ENCODE results near the gene SH2D2A. TPM values are rescaled to one million over a fixed set of nuclear protein-coding genes. Genes with fewer than 3 reads are reported as not detected.

The SH2D2A gene
- total RNA-seq = 100 to 1,000 TPM; 233 to 237 TPM

GRCh38 chr1:156816561-156817328, at the start of gene SH2D2A:
TSS of gene SH2D2A (minus strand) at chr1:156816848. CDS start at chr1:156816708, 140 bp downstream.
- POLR2A ChIA-PET = interaction anchor here (0.6 to 1.9 kb wide), 5 partner anchors 9 to 127 kb away, joined by 3 to 6 read pairs (median 6); no protein-coding TSS in a partner anchor

DNA sequence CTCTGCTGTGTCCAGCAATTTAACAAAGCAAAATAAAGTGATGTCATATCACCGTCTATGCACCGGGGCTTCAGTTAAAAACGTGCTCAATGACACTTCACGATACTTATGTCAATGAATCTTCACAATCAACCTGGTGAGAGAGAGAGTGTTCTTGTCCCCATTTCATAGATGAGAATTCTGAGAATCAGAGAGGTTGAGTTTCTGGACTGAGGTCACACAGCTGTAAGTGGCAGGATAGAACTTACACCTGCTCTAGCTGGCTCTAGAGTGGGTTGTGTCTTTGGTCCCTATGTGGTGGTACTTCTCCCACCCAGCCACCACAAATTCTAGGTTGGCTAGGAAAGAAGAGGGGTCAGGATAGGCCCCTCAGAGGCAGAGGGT, 49.2 kb upstream of the SH2D2A start:
- POLR2A ChIA-PET = no interaction called here

More at GRCh38 chr1:156816561-156817328, at the start of gene SH2D2A:
- CTCF ChIA-PET = interaction anchor here (1.2 to 6.6 kb wide), 4 partner anchors 18 to 91 kb away, joined by 4 to 28 read pairs (median 8); partner anchors contain the start of gene NTRK1

DNA sequence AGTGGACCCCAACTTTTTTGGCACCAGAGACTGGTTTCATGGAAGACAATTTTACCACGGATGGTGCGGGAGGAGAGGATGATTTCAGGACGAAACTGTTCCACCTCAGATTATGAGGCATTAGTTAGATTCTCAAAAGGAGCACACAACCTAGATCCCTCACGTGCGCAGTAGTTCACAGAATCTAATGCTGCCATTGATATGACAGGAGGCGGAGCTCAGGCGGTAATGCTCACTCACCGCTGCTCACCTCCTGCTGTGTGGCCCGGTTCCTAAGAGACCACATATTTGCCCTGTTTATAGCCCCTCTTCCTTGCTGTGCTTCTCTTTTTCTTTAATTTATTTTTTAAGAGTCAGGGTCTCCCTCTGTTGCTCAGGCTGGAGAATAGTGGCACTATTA, 48.6 kb upstream of the SH2D2A start:
- POLR2A ChIA-PET = no interaction called here
- CTCF ChIA-PET = interaction anchor here (0.7 to 1.5 kb wide), 4 partner anchors 15 to 182 kb away, joined by 3 to 6 read pairs (median 4); no protein-coding TSS in a partner anchor

More for the DNA sequence above, 49.2 kb upstream of the SH2D2A start:
- CTCF ChIA-PET = interaction anchor here (1.5 kb wide), 1 partner anchor 27 kb away, joined by 6 read pairs; no protein-coding TSS in a partner anchor

DNA sequence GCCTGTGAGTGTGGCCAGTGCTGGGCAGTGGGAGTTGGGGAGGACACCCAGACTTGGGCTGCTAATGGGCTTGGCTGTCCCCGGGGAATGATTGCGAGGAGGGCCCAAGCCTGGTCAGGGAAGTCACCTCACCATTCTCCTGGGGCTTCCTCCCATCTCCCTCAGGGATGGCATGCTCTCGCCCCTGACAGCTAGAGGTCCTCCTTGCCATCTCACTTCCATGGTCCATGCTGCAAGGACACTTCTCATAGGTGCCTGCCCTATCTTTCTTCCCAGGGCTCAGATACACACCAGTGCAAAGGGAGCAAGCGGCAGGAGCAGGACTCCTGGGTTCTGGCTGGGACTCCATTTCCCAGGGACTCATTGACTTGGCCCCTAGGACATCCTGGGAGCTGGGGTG, 48.1 kb upstream of the SH2D2A start:
- CTCF ChIA-PET = interaction anchor here (0.7 to 1.5 kb wide), 5 partner anchors 15 to 181 kb away, joined by 3 to 6 read pairs (median 3); no protein-coding TSS in a partner anchor
- POLR2A ChIA-PET = no interaction called here

DNA sequence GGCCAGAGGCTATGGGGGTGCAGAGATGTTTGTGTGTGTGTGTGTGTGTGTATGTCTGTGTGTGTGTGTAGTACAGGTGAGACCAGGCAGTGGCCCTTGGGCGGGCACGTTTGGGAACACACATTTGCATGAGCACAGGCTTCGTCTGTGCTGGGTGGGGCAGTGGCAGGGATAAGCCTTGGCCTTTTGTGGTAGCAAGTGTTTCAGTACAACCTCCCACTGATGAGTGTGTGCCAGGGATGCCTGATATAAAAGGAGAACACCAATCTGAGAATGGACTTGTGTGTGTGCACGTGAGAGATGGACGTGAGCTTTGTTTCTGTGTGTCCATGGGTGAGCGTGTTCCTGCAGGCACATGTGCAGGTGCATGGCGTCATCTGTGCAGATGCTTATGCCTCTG, 47.0 kb upstream of the SH2D2A start:
- ChIA-PET POLR2A (interaction anchor here (0.6 kb wide), 1 partner anchor 63 kb away, joined by 6 read pairs; no protein-coding TSS in a partner anchor), CTCF (interaction anchor here (1.0 kb wide), 2 partner anchors 26 to 50 kb away, joined by 3 to 4 read pairs; no protein-coding TSS in a partner anchor)

GRCh38 chr1:156862997-156863599, 46.5 kb upstream of the SH2D2A start:
- POLR2A ChIA-PET = interaction anchor here (0.6 kb wide), 1 partner anchor 62 kb away, joined by 6 read pairs; no protein-coding TSS in a partner anchor

GRCh38 chr1:156862584-156862983, 45.9 kb upstream of the SH2D2A start:
- ChIA-PET CTCF (interaction anchor here (1.0 to 4.8 kb wide), 3 partner anchors 25 to 136 kb away, joined by 4 to 79 read pairs (median 40); partner anchors contain the start of genes ISG20L2 and METTL25B), POLR2A (no interaction called here)

More at GRCh38 chr1:156862997-156863599, 46.5 kb upstream of the SH2D2A start:
- CTCF ChIA-PET = interaction anchor here (1.0 to 4.8 kb wide), 3 partner anchors 26 to 136 kb away, joined by 4 to 79 read pairs (median 40); partner anchors contain the start of genes ISG20L2 and METTL25B

DNA sequence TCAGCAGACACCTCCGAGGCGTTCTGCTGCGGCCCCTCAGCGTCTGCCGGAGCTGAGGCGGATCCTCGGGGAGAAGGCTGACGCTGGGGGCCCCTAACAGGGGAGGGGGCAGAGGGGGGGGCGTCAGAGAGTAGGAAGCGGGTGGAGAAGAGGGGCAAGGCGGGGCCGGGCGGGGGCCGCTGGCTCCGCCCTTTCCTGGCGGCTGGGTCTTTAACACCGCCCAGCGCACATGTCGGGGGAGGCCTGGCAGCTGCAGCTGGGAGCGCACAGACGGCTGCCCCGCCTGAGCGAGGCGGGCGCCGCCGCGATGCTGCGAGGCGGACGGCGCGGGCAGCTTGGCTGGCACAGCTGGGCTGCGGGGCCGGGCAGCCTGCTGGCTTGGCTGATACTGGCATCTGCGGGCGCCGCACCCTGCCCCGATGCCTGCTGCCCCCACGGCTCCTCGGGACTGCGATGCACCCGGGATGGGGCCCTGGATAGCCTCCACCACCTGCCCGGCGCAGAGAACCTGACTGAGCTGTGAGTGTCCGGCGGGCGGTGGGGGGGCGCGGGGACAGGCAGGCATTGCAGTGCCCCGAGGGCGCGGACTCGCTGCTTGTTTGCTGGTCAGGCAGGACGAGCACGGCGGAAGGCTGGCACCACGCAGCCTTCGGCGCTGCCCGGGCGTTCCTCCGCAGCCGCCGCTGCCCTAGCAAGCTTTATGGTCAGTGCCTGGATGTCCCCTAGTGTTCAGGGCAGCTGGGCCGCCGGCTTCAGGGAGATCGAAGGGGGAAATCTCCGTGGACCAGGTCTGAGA, 44.2 kb upstream of the SH2D2A start, which contains the start of gene NTRK1:
Gene NTRK1 (plus strand): TSS at position 238 of the 796 bp plus-strand sequence. CDS start 70 bp downstream, at position 308.
- POLR2A ChIA-PET = interaction anchor here (1.2 to 2.1 kb wide), 5 partner anchors 12 to 59 kb away, joined by 4 to 9 read pairs (median 6); partner anchors contain the start of gene SH2D2A
- CTCF ChIA-PET = interaction anchor here (0.5 to 5.0 kb wide), 35 partner anchors 8 to 237 kb away, joined by 3 to 96 read pairs (median 5); partner anchors contain the start of genes ISG20L2, METTL25B, PEAR1 and SH2D2A

- ChIA-PET CTCF (interaction anchor here (0.7 to 5.0 kb wide), 39 partner anchors 9 to 236 kb away, joined by 3 to 96 read pairs (median 5); partner anchors contain the start of genes ISG20L2, METTL25B, PEAR1 and SH2D2A), POLR2A (interaction anchor here (1.0 to 2.1 kb wide), 7 partner anchors 12 to 88 kb away, joined by 3 to 9 read pairs (median 5); partner anchors contain the start of gene SH2D2A)
Observed at GRCh38 chr1:156860113-156860627, 43.5 kb upstream of the SH2D2A start.

- ChIA-PET POLR2A (interaction anchor here (1.0 to 2.1 kb wide), 7 partner anchors 11 to 87 kb away, joined by 3 to 9 read pairs (median 5); partner anchors contain the start of gene SH2D2A), CTCF (interaction anchor here (0.7 to 5.0 kb wide), 35 partner anchors 9 to 236 kb away, joined by 3 to 96 read pairs (median 5); partner anchors contain the start of genes ISG20L2, METTL25B, MRPL24 and PEAR1)
Observed at GRCh38 chr1:156859523-156860112, 43.0 kb upstream of the SH2D2A start.

DNA sequence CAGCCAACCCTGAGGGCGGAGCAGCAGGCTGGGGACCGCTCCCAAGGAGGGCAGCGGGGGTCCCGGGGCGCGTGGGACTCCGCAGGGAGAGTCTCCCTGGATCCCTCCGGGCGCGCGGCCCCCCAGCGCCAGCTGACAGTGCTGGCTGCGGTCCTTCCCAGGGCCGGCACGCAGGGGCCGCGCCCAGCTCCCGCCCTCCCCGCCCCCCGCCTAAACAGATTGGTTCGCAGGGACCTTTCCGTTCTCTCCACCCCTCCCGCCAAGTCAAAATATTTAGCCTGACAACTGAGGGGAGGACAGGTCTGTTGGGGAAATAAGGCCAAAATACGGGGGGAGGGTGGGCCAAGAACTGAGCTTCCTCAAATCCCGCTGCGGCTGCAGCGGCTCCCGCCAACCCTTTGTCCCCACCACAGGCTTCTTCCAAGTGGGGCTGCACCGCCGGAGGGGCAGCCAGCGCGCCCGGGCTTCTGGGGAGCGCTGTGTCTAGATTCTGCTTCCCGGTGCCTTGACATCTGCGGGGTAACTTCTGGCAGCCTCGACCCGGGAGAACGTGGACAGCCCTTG, 42.4 kb upstream of the SH2D2A start, which contains the start of gene INSRR:
Gene INSRR (minus strand): TSS at position 159 of the 564 bp plus-strand sequence. CDS start 496 bp downstream, outside the sequence.
- ChIA-PET POLR2A (interaction anchor here (1.0 to 2.1 kb wide), 4 partner anchors 43 to 86 kb away, joined by 3 to 9 read pairs (median 5); partner anchors contain the start of gene SH2D2A), CTCF (interaction anchor here (0.8 to 5.0 kb wide), 21 partner anchors 10 to 235 kb away, joined by 3 to 96 read pairs (median 7); partner anchors contain the start of genes ISG20L2, METTL25B, MRPL24 and PEAR1)

GRCh38 chr1:156858555-156858956, 41.9 kb upstream of the SH2D2A start:
- ChIA-PET POLR2A (interaction anchor here (2.1 kb wide), 1 partner anchor 56 kb away, joined by 9 read pairs; no protein-coding TSS in a partner anchor), CTCF (interaction anchor here (0.6 to 5.0 kb wide), 6 partner anchors 10 to 169 kb away, joined by 3 to 96 read pairs (median 32); partner anchors contain the start of genes ISG20L2 and METTL25B)

- POLR2A ChIA-PET = no interaction called here
Observed at GRCh38 chr1:156857532-156857931, 40.9 kb upstream of the SH2D2A start.

DNA sequence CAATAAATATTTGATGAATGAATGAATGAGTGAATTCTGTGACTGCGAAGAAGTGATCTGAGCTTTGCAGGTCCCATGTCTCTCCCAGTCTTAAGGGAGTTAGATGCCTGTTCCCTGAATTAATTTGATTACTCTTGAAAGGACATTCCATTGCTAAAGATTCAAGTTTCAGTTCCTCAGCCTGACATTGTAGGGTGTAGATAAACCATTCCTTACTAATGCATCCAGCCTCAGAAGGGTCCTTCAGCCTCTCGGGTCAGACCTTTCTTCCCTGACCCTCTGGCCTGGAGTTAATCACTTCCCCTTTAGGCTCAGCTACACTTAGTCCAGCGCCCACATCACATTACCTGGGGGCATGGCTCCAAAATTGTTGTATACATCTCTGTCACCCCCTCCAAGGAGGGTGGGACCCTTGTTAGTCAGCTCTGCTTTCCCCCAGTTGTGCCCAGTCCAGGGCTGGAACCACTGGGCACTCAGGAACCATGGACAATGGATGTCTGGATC, 39.7 kb upstream of the SH2D2A start:
- CTCF ChIA-PET = interaction anchor here (1.0 to 2.2 kb wide), 3 partner anchors 17 to 129 kb away, joined by 3 to 8 read pairs (median 4); no protein-coding TSS in a partner anchor
- POLR2A ChIA-PET = no interaction called here

More at GRCh38 chr1:156857532-156857931, 40.9 kb upstream of the SH2D2A start:
- CTCF ChIA-PET = interaction anchor here (1.1 to 5.0 kb wide), 3 partner anchors 9 to 55 kb away, joined by 3 to 96 read pairs (median 9); no protein-coding TSS in a partner anchor

GRCh38 chr1:156854634-156855033, 38.0 kb upstream of the SH2D2A start:
- POLR2A ChIA-PET = interaction anchor here (0.5 kb wide), 1 partner anchor 136 kb away, joined by 5 read pairs; no protein-coding TSS in a partner anchor
- CTCF ChIA-PET = interaction anchor here (1.6 to 2.2 kb wide), 2 partner anchors 16 kb away, joined by 6 to 8 read pairs; no protein-coding TSS in a partner anchor

- POLR2A ChIA-PET = no interaction called here
- CTCF ChIA-PET = interaction anchor here (1.2 to 1.6 kb wide), 2 partner anchors 15 to 57 kb away, joined by 3 to 6 read pairs; no protein-coding TSS in a partner anchor
Observed at GRCh38 chr1:156853761-156854160, 37.1 kb upstream of the SH2D2A start.

All from activated CD8-positive, alpha-beta memory T cell treated with anti-CD3 and anti-CD28 coated beads for 36 hours (primary cell).